Renal cortical epithelial cell (primary cell): ENCODE measurements around the gene EREG. TPM values are rescaled to one million over a fixed set of nuclear protein-coding genes. Genes with fewer than 3 reads are reported as not detected.
"Not testable (repeated sequence)": the region's sequence is repeated elsewhere in the genome, so short reads cannot be mapped to it uniquely, and the experiment has no call there.

Experiments
- DNase-seq: peaks from one replicate; pipeline ENCODE4 v3.0.0-alpha.2; 2011; ENCODE audit warnings: low read depth
- total RNA-seq: library from RNA; depleted of rRNA; stranded (reverse); fragments of >200 nt; gene quantifications from 2 replicates; pipeline ENCODE4 v1.2.3, GENCODE V29; 2014

EREG gene
- total RNA-seq, 1 donor from 2014 or later, result 2.0 TPM

DNA sequence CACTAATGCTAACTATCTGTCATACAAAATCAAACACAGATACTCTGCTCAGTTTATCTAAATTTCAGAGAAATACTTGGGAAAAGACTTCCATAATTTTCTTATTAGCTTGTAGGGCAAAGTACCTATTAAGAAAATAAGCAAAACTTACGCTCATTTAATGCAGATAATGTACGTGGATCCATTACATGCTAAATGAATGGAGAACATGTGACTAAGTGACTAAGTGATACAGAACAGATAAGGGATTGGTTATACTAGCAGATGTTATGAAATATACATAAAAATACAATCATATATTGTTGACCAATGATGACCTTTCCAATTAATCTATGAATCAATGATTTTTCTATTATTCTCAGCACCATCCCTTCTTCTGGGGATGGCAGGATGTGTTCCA is 25.7 kb downstream of the EREG start:
- DNase-seq, result no peak

DNA sequence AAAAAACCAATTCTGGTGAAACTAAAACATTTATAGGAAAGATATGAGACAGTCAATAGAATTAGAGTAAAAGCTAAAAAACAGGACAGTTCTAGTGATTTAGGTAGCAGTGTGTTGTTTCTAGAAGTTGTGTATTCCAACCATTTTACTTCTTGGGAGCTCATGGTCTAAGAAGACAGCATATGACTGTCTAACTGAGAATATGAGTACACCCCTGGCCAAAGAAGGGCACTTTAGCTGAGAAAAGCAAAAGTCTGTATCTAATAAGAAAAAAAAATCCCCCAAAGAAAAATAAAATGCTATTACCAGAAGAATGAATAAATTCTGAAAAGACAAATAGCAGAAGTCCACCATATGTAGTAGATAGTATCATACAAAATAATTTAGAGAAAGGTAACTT is 26.4 kb downstream of the EREG start:
- no peak for DNase-seq

DNA sequence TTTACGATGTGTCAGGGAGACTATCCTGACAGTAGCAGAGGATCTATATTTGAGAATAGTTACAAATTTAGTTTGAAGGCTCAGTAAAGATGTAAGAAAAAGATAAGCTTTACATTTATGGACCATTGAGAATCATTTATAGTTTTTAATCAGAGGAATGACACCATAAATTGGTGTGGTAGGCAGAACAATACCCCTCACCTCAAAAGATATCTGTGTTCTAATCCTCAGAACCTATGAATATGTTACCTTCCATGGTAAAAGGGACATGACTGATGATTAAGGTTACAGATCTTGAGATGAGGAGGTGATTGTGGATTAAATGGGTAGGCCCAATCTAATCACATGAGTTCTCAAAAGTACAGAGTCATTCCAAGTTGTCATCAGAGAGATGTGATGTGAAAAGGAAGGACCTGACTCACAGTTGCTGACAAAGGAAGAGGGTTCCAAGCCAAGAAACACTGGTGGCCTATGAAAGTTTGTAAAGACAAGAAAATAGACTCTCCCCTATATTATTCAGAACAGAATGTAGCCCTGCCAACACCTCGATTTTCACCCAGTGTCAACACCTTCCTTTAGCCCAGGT is 27.0 kb downstream of the EREG start:
- DNase-seq, result no peak

DNA sequence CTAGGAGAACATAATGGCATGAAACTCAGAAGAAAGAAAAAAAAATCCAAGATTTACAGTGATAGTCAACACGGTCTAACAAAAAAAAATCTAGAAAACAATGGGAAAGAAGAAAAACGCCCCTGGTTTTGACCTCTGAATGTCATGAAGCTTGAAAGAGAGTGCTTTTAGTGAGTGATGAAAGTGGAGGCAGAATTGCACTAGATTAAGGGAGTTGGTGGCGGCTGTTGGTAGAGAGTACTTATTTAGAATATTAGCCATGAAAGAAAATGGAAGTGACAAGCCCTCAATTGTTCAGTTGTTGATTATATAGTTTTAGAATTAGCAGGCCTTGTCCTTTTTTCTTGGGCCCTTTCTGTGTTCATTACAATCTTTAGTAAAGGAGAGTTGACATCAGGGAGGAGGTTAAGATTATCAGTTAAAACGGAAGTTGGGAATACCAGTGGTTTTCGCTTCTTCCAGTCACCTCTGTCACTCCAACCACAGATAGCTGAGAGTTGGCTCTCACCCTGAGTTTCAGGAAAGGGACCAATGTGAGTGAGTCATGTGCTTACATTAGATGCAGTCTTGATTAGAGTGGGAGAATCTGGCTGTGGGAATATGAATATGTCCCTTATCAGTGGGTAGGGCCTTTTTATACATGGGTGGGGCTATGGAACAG is 29.7 kb downstream of the EREG start:
- DNase-seq, result no peak

DNA sequence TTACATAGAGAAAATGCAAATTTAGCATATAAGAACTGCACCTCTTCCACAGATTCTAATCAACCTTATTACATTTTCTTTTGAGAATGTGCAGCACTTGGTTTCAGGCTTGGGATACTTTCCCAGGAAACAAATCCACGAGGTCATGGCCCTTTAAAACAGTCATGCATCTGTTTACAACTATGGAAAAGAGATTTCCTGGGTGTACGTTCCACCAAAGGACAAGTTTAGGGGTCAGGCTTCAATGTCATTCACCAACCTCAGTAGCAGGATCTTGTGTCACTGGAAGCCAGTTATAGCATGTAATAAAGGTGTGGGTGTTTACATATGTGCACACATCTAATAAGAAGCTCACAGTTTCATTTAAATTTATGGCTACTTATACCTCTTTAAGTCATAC is 30.7 kb downstream of the EREG start:
- no peak for DNase-seq

DNA sequence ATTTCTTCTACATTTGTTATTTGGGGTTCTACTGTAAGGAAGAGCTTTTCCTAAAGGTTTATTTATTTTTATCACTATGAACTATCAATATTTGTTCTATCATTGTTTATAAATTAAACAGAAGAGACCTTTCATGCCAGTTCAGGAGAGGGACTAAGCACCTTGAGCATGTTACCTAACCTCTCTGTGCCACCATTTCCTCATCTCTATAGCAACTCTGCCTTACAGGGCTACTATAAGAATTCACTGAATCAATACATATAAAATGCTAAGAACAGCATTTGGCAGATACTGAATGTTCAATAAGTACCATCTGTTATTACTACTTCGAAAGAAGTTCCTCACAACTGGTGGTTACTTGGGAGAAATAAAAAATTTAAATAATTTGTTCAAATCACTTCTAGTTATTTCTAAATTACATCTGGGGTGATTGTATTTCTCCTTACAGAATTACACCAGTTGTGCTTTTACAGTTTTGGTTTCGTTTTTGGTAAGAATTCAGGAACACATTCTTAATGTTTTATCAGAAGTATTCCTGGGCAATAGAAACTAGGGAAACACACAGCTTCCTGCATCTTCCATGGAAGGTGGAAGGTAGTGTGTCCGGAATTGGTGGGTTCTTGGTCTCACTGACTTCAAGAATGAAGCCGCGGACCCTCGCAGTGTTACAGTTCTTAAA is 32.9 kb downstream of the EREG start:
- DNase-seq, result peak; percentile 19

DNA sequence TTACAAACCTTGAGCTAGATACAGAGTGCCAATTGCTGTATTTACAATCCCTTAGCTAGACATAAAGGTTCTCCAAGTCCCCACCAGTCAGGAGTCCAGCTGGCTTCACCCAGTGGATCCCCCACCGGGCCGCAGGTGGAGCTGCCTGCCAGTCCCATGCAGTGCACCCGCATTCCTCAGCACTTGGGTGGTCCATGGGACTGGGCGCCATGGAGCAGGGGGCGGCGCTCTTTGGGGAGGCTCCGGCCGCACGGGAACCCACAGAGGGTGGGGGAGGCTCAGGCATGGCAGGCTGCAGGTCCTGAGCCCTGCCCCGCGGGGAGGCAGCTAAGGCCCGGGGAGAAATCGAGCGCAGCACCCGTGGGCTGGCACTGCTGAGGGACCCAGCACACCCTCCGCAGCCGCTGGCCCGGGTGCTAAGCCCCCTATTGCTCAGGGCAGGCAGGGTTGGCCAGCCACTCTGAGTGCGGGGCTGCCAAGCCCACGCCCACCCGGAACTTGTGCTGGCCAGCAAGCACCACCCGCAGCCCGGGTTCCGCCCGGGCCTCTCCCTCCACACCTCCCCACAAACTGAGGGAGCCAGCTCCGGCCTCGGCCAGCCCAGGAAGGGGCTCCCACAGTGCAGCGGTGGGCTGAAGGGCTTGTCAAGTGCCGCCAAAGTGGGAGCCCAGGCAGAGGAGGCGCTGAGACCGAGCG is 34.1 kb downstream of the EREG start:
- DNase-seq, result not testable (repeated sequence)

DNA sequence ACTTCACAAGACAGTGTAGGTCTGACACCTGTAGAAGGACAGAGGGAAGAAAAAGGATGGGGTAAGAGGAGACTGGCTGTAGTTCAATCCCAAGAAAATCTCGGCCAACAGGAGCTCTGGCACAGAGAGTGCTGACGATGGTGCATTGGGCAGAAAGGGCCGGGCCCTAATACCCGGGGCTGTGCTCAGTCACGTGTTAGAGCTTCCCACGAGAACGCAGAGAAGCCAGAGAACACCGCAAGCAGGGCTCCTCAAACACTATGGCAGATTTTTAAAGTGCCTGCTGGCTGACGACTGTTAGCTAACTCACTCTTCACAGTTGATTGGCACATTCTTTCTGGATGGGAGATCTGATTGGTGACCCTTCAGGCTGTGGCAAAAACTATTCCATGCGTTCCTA is 35.5 kb downstream of the EREG start:
- DNase-seq, result no peak

DNA sequence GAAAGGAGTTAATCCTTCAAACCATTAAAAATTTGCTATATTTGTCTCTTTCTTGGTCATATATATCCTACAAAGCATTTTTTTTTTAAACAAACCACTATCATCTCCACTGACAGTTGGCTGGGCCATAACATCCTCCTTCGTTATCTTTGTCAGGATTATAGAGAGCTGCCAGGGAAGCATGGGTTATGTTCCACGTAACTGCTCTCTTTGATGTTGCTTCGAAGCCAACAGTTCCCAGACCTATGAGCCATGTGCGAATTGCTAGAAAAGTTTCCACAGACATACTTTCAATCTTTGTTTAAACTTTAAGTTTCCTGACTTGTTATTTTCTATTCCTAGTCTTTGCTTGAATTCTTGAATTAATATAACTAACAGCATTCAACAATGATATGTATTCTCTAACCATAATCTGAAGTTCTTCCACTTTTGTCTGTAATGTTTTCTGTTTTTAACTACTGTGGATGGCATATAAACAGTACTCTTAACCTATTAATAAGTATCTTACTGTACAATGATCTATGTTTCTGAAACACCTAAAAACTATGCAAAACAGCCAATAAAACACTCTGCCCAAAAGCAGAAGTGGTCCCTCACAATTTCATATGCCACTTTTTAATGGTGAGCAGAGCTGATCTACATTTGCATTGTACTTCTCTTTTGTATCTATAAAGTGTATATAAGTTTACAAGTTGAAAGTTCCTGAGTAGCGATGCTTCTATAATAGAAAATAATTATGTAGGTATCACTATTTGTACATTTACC is 37.9 kb downstream of the EREG start:
- no peak for DNase-seq

DNA sequence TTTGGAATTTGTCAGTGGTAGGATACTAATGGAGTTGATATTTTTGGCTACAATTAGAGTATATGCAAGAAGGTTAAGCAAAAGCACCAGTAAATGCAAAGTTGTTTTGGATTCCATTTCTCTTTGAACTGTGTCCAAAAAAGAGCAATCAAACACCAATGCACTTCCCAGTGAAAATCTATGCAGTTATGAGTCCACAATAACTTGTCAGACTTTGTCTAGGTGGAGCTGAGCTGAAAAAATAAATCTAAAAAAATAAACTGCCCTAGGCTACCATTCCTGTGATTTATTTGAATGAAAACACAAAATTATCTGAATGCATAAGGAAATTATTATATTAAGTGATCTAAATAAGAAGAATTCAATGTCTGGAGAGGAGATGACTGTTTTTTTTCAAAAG is 42.9 kb downstream of the EREG start:
- no peak for DNase-seq

DNA sequence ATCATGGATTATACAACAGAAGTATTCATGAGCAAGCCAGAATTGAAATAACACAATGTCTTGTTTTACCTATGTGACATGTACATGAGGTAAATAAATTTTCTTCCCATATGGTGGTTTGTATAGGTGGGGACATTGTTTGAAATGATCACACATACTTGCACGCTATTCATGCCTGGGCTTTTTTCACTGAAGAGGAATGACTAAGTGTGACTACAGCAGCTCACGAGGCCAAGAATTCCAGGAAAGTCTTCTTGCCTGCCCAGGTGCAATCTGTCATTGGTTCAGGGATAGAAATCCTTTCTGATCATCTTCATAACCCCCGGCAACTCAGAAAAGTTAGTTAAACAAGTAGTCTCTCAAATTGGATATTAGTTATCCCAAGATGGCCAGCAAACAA is 43.7 kb downstream of the EREG start:
- peak; percentile 47 for DNase-seq

DNA sequence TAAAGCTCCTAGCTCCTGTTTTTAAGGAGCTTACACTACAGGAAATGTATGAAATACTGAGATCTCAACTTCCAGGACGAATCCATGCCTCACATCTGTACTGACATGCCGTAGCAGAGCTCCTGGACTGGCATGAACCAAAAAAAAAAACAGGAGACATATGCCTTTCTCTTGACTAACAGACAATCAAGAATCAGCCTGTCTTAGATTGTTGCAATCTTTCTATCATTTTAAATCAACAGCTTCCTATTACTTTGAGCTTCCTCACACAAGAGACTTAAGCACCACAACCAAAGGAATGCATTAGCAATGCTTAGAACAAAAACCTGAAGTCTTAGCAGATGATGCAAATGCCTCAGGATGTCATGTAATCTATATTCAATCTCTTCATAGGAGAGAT is 45.3 kb downstream of the EREG start:
- DNase-seq, result peak; percentile 47

DNA sequence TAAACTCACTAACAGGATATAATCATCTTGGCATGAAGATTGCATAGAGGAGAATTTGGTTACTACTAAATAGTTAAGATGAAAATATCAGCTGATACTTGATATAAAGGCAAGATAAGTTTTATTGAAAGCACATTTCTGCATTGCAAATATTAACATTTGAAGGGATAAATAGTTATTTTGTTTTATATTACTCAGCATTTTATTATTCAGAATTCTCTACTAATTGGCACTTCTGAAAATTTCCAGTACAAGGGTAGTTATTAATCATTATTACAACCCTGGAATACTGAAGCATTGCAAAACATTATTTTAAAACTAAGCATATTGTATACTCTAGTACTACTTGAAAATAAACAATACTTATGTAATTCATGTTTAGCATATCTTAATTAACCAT is 47.3 kb downstream of the EREG start:
- DNase-seq, result no peak

DNA sequence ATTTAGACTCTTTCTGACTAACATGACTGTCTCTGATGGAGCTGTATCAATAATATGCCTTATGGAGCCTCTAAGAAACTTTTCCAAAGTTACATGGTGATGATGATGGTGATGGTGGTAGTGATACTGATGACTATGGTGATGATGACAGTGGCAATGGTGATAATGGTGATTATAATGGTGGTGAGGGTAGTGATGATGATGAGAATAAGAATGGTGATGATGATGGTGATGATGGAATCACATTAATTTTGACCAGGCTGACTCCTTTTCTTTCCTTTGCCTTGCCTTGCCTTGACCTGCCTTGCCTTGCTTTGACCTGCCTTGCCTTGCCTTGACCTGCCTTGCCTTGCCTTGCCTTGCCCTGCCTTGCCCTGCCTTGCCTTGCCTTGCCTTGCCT is 48.3 kb downstream of the EREG start:
- no peak for DNase-seq

DNA sequence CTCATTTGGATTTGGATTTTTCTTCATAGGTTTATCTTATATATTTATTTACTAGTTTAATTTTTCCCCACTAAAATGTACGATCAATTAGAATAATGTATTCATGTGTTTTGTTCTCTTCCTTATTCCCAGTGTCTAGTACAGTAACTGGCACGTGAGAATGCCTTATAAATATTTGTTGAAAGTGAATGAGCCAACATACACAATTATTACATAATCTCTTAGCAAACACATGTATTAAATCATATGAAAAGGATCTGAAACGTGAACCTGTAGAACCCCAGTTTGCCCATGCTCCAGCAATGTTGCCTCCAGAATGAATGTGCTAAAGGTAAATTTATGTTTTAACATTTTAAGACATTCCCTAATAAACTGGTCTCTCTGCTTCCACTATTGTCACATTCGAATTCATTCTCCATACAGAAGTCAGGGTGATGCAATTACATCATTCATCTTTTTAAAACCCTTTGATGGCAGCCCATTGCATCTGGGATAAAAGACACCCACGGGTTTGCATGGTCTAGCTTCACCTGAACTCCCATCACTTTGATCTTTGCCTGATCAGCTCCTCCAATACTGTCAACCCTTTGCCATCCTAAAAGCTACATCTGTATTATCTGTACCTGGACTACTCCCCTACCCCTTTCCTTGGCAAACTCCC is 49.3 kb downstream of the EREG start:
- DNase-seq, result no peak

DNA sequence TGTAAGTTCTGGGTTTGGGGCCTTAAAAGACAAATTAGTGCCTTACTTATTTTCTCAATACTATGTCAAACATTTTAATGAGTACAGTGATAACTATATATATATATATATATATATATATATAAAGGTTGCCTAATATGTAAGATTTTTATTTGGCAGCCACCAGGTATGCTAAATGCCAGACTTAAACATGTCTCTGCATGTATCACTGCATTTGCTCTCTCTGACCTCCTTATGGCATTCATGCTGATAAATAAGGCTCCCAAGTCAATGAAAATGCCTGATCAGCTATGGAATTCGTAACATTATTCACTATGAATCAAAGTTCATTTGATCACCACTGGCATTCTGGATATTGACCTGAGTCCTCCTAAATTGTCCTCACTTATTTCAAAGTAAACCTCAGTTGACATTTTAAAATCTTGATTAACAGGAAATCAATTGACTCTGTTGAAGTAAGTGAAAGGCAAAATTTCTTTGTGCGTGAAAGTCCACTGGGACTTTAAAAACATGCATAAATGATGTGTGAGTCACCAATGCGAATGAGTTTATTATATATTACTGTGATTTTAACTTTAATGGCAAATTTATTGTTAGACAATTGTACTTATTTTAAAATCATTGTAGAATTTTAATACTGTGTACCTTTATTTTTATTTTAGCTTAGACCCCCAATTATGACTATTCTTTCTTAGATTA is 50.8 kb downstream of the EREG start:
- DNase-seq, result no peak

DNA sequence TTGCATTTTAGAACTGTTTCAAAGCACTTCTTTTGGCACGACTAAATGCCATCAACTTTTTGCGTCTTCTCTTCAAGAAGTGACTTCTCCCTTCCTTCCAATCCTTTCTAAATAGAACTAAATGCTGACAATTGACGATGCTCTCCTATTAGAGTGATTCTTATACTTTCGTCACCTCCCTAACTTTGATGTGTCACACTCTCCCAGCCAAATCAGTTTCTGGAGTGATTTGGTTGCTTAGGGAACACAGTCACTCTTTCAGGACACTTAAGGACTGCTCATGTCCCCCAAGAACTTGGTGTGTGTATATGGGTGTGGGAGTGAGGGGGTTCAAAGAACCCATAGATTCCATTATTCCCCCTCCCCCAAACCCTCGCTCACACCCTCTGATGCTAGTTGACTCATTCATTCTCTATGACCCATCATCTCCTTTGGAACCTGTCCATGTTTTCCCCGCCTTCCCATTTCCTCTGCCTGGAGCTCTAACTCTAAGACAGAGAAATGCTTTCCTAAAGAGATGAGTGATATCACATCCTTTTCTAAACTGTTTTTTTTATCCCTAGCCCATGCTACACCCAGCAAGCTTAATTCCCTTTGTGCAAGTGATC is 53.2 kb downstream of the EREG start:
- DNase-seq, result peak; percentile 69

DNA sequence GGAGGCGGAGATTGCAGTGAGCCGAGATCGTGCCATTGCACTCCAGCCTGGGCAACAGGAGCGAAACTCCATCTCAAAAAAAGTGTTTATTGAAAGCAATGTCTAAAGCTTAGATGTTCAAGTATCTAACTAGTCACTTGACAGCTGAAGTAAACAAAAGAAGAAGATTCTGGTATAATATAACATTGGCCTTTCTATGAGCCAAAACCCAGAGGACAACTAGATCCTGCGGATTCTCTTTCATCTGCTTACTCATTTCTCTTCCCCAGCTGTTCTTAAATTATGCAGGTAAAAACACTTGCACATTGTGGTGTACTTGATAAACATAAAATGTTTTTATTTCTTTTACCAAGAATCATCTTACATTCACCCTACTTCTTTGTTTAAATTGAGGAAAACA is 55.9 kb downstream of the EREG start:
- no peak for DNase-seq

DNA sequence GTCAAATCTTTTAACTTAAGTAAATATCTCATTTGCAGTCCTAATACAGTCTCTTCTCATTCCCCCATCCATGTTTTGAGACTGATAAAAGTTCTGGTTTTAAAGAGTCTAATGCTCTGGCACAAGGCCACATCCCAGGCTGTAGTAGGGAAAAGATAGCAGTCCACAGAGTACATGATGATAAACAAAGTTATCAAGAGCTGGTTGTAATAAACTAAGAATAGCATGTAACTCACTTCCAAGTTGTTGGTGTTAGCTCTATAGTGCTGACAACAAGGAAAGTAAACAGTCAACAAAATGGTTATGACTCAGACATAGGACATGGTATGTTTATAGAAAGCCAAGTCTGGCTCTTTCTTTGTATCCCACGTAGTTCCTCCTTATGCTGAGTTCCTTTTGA is 58.2 kb downstream of the EREG start:
- DNase-seq, result peak; percentile 33

DNA sequence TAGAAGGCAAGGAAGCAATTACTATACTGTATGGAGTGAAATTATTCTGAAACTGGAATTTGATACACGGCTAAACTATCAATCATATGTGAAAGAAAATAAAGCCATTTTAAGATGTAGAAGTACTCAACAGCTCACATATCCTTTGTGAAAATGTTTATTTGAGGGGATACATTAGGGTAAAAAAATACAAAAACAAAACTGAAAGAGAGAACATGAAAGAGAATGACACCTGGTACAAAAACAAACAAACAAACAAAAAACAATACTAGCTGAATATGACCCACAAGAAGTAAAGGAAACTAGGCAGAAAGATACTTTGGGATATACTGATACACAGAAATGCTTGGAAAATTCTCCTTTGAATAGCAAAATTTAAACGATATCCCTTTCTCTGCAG is 59.2 kb downstream of the EREG start:
- no peak for DNase-seq

DNA sequence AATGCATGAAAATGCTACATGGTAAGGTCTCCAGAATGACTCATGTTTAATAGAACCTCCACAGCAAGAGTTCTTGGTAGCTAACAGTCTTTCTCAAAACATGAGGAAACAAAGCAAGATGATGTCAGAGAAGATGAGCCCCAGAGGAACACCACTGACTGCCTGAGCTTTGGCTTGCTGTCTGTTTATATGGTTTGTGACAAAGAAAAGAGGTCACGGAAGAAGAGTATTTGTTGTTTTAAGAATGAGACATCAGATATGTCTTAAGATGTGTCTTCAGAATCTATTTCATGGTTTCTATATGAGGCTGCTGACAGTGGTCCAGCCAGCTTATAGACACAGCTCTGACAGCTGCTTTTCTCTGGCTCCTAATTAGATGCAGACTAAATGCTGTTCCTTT is 61.2 kb downstream of the EREG start:
- peak; percentile 21 for DNase-seq
